Activated CD8-positive, alpha-beta T cell treated with anti-CD3 and anti-CD28 coated beads for 36 hours (primary cell): ENCODE results near the gene CLDN18. TPM values are rescaled to one million over a fixed set of nuclear protein-coding genes. Genes with fewer than 3 reads are reported as not detected.

ENCODE experiments used
- ATAC-seq: fragments of 200-7000 bp; cut with Tn5 transposase; one replicate; pipeline ENCODE4 v1.10.0; 2021; ENCODE audit warnings: mild to moderate bottlenecking, moderate library complexity
- CTCF ChIA-PET: fragments of 350-600 bp; sonication (Branson Sonifier 250); formaldehyde crosslinking; loops from one replicate; lab custom pipeline; 2021; ENCODE audit warnings: antibody characterized with exemption; lab: Charles Lee
- POLR2A ChIA-PET: fragments of 350-600 bp; sonication (Branson Sonifier 250); formaldehyde crosslinking; loops from one replicate; lab custom pipeline; 2021; ENCODE audit warnings: antibody characterized with exemption; lab: Charles Lee
- DNase-seq: peaks from one replicate; pipeline ENCODE4 v3.0.0-alpha.2; 2020
- H3K27ac Mint-ChIP-seq: one replicate; pipeline ENCODE4 v1.8.0; 2021; ENCODE audit warnings: mild to moderate bottlenecking, mixed read lengths
- H3K27me3 Mint-ChIP-seq: one replicate; pipeline ENCODE4 v1.8.0; 2021; ENCODE audit warnings: mixed read lengths
- H3K36me3 Mint-ChIP-seq: one replicate; pipeline ENCODE4 v1.8.0; 2021; ENCODE audit warnings: low read depth, mixed read lengths
- H3K4me1 Mint-ChIP-seq: one replicate; pipeline ENCODE4 v1.8.0; 2021; ENCODE audit warnings: low read depth, mixed read lengths
- H3K4me3 Mint-ChIP-seq: one replicate; pipeline ENCODE4 v1.8.0; 2021; ENCODE audit warnings: mild to moderate bottlenecking, moderate library complexity, mixed read lengths
- H3K9me3 Mint-ChIP-seq: one replicate; pipeline ENCODE4 v1.8.0; 2021; ENCODE audit warnings: mixed read lengths
- intact Hi-C: fragments of 100-400 bp; cut with micrococcal nuclease; formaldehyde crosslinking; loops from one replicate; pipeline ENCODE4 v1.10.0; 2022
- total RNA-seq, 2 experiments: library from RNA; stranded (reverse); gene quantifications; one replicate each; pipeline ENCODE4 v1.2.3, GENCODE V29; 2021
- TF ChIP-seq, protein P1 (sequence below): fragments of 200-600 bp; IDR thresholded peaks from one replicate; pipeline ENCODE4 v1.8.0; 2022; ENCODE audit warnings: antibody characterized with exemption, mild to moderate bottlenecking

CLDN18 gene
- total RNA-seq, 2 experiments from 2014 or later: not detected

DNA sequence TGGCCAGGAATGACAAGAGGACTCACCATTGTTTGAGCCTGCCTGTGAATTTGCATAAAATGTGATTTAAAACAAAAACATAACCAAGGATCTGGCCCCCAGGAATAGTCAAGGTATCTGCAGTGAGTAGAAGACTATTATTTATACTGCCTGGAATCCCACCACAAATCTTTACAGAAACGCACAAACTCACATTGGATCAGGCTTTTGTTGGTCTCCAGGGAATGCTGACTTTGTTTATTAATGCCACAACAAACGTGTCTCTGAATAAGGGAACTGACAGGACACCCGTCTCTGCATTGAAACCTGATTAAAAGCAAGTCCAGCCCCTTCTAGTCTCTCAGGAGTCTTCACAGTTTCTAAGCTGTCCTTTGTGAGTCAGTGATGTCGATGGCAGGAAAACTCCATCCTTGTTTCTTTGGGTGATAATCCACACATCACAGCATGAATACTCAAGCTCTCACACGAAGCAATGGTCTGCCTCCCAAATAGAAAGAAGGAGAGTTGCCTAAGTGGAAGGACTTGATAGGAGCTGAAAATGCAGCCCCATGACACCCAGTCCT is 37.7 kb downstream of the CLDN18 start:
- no peak for DNase-seq
- no peak overlapping the region for H3K27ac Mint-ChIP-seq
- no peak for ATAC-seq
- intact Hi-C loops: no loop called here
- TF ChIP-seq, protein P1, sequence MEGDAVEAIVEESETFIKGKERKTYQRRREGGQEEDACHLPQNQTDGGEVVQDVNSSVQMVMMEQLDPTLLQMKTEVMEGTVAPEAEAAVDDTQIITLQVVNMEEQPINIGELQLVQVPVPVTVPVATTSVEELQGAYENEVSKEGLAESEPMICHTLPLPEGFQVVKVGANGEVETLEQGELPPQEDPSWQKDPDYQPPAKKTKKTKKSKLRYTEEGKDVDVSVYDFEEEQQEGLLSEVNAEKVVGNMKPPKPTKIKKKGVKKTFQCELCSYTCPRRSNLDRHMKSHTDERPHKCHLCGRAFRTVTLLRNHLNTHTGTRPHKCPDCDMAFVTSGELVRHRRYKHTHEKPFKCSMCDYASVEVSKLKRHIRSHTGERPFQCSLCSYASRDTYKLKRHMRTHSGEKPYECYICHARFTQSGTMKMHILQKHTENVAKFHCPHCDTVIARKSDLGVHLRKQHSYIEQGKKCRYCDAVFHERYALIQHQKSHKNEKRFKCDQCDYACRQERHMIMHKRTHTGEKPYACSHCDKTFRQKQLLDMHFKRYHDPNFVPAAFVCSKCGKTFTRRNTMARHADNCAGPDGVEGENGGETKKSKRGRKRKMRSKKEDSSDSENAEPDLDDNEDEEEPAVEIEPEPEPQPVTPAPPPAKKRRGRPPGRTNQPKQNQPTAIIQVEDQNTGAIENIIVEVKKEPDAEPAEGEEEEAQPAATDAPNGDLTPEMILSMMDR: no peak
- no peaks in the 10 kb centered on the region for H3K36me3 Mint-ChIP-seq
- POLR2A ChIA-PET: no interaction called here
- no peak overlapping the region for H3K4me3 Mint-ChIP-seq
- H3K27me3 Mint-ChIP-seq: peaks cover 15% of the 10 kb centered on the region
- CTCF ChIA-PET: interaction anchor here (1.1 kb wide), 1 partner anchor 71 kb away, joined by 4 read pairs; no protein-coding TSS in a partner anchor
- H3K9me3 Mint-ChIP-seq: peaks cover 3% of the 10 kb centered on the region
- H3K4me1 Mint-ChIP-seq: no peaks in the 10 kb centered on the region

DNA sequence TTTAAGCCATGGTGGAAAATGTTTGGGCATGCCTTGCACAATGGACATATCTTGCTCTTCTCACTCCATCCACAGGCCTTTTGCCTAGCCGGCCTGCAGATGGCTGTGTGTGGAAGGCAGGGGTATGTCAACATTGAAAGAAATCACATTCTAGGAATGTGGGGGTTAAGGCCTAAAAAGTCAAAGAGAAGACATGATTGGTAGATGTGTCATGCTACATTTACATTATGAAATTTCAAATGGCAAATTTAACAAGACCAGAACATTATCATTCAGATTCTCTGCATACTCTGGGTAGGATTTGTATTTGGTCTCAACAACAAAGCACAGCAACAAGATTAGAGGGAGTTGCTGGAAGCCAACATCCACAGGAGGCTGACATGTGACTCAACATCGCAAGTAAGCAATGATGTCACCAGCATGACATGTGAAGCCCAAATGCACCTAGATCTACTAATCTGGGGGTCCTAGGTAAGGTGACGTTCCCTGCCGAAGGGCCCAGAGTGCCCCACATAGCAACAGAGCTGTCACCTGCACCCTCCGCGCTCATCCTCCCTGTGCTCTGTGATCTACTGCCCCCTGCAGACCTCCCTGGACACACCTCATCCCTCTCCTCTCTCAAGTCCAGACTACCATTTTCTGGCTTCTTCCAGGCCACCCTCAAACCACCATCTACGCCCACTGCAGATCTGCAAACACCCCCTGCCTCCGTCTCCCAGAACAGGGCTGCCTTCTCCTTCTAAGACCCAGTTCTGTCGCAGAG is 39.4 kb downstream of the CLDN18 start:
- ATAC-seq (no peak), DNase-seq (no peak)
- ChIA-PET CTCF (no interaction called here), POLR2A (interaction anchor here (0.8 kb wide), 1 partner anchor 15 kb away, joined by 3 read pairs; no protein-coding TSS in a partner anchor)
- intact Hi-C loops: no loop called here
- Mint-ChIP-seq H3K27me3 (peaks cover 11% of the 10 kb centered on the region), H3K4me3 (no peak overlapping the region), H3K36me3 (no peaks in the 10 kb centered on the region), H3K4me1 (no peaks in the 10 kb centered on the region), H3K27ac (no peak overlapping the region), H3K9me3 (peaks cover 3% of the 10 kb centered on the region)
- TF ChIP-seq, protein P1: no peak

DNA sequence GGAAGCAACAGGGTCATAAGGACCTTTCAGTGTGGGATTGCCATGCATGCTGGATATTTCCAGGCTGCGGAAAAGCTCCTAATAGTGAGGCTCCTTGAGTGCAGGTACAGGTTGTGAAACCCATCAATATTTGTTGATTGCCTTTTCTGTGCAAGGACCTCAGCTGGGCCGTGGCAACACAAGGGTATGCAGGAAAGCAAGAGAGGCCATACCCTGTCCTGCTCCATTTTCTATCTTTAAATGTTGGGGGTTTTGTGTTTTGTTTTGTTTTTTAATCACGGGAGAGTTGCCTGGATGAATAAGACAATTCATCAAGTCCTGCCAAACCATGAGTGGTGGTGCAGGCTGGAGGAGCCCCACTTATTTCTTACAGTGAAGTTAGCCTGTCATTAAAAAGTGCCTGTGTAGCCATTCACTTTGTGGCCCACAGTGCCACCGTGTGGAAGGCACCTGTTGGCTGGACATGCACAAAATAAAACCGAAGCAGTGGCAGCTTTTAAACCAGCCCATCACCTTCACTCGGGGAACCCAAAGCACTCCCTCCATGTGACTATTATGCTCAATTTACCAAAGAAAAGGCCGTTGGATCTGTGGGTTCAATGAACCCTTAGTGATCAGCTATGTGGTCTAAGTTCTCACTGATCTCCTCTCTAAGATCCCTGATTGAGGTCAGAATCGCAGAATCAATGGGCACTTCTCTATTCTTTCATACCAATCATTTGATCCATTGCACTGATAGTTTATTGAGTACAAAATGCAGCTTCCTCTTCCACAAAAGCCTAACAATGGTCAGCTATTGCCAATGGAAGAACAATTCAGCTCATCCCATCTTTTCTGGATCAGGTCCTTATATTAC is 42.2 kb downstream of the CLDN18 start:
- ATAC-seq: no peak
- ChIA-PET CTCF (interaction anchor here (0.8 to 1.7 kb wide), 8 partner anchors 8 to 1020 kb away, joined by 3 to 8 read pairs (median 4); no protein-coding TSS in a partner anchor), POLR2A (interaction anchor here (0.7 kb wide), 1 partner anchor 75 kb away, joined by 3 read pairs; no protein-coding TSS in a partner anchor)
- no peak overlapping the region for H3K27ac Mint-ChIP-seq
- H3K36me3 Mint-ChIP-seq: no peaks in the 10 kb centered on the region
- TF ChIP-seq, protein P1: peak; percentile 19
- H3K4me3 Mint-ChIP-seq: no peak overlapping the region
- H3K4me1 Mint-ChIP-seq: no peaks in the 10 kb centered on the region
- H3K9me3 Mint-ChIP-seq: peaks cover 3% of the 10 kb centered on the region
- intact Hi-C loops: no loop called here
- peak; percentile 48 for DNase-seq
- peaks cover 5% of the 10 kb centered on the region for H3K27me3 Mint-ChIP-seq

DNA sequence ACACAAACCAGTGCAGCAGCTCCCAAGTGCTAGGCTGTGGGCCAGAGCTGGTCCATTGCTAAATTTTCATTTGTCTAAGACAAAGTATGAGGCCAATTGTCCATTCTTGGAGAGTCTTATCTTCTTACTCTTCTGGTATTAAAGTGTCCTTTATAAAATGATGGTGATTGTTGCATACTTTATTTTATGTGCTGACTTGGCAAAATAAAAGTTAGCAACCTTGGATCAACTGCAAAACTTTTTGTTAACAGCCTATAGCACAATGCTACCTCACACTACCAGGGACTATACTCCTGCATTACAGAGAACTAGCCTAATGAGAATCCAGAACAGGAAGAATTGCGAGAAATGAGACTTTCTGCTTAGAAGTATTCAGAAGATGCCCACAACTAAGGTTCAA is 44.1 kb downstream of the CLDN18 start:
- no peak for ATAC-seq
- H3K4me1 Mint-ChIP-seq: no peaks in the 10 kb centered on the region
- TF ChIP-seq, protein P1: no peak
- POLR2A ChIA-PET: interaction anchor here (0.5 kb wide), 1 partner anchor 1025 kb away, joined by 3 read pairs; no protein-coding TSS in a partner anchor
- H3K27me3 Mint-ChIP-seq: peaks cover 2% of the 10 kb centered on the region
- no peaks in the 10 kb centered on the region for H3K36me3 Mint-ChIP-seq
- intact Hi-C loops: no loop called here
- peaks cover 3% of the 10 kb centered on the region for H3K9me3 Mint-ChIP-seq
- H3K27ac Mint-ChIP-seq: no peak overlapping the region
- H3K4me3 Mint-ChIP-seq: no peak overlapping the region
- no peak for DNase-seq
- CTCF ChIA-PET: interaction anchor here (0.6 to 1.6 kb wide), 3 partner anchors 10 to 83 kb away, joined by 3 to 5 read pairs (median 4); no protein-coding TSS in a partner anchor
